SIG-M5 (cell line): Measurements from ENCODE around the gene YLPM1.

Source experiments
- DNase-seq: peaks from one replicate; lab custom pipeline; 2025; lab: John Stamatoyannopoulos, UW

Gene YLPM1

GRCh38 chr14:74840603-74841030 lies 77.5 kb downstream of the YLPM1 start:
- DNase-seq: no peak

GRCh38 chr14:74841230-74842207 lies 78.4 kb downstream of the YLPM1 start:
- DNase-seq: peak; percentile 16

GRCh38 chr14:74843653-74844052 lies 80.5 kb downstream of the YLPM1 start:
- no peak for DNase-seq

GRCh38 chr14:74846168-74846567 lies 83.1 kb downstream of the YLPM1 start:
- DNase-seq: no peak

- DNase-seq: no peak
These were observed 84.0 kb downstream of the YLPM1 start for GRCh38 chr14:74846968-74847665.

GRCh38 chr14:74848768-74849167 lies 85.7 kb downstream of the YLPM1 start:
- no peak for DNase-seq

- DNase-seq: no peak
These were observed 89.9 kb downstream of the YLPM1 start for GRCh38 chr14:74852922-74853530.

- no peak for DNase-seq
These were observed 90.5 kb downstream of the YLPM1 start for GRCh38 chr14:74853581-74853980.

- DNase-seq: no peak
These were observed 91.9 kb downstream of the YLPM1 start for GRCh38 chr14:74855021-74855420.

- no peak for DNase-seq
These were observed 92.8 kb downstream of the YLPM1 start for GRCh38 chr14:74855945-74856344.

- DNase-seq: no peak
These were observed 93.2 kb downstream of the YLPM1 start for GRCh38 chr14:74856366-74856765.

- no peak for DNase-seq
These were observed 94.9 kb downstream of the YLPM1 start for GRCh38 chr14:74858022-74858421.

GRCh38 chr14:74859757-74860552 lies 96.8 kb downstream of the YLPM1 start:
- DNase-seq: no peak

- DNase-seq: no peak
These were observed 98.0 kb downstream of the YLPM1 start for GRCh38 chr14:74860899-74861733.

GRCh38 chr14:74861734-74862090 lies 98.6 kb downstream of the YLPM1 start:
- no peak for DNase-seq

GRCh38 chr14:74863274-74863673 lies 100.2 kb downstream of the YLPM1 start:
- no peak for DNase-seq

GRCh38 chr14:74864198-74864597 lies 101.1 kb downstream of the YLPM1 start:
- DNase-seq: no peak

- DNase-seq: no peak
These were observed 102.0 kb downstream of the YLPM1 start for GRCh38 chr14:74865156-74865555.

- no peak for DNase-seq
These were observed 103.7 kb downstream of the YLPM1 start for GRCh38 chr14:74866708-74867389.

GRCh38 chr14:74867673-74868072 lies 104.6 kb downstream of the YLPM1 start:
- DNase-seq: no peak
